GM23338 (cell line): ENCODE measurements around the gene BRAF. TPM values are rescaled to one million over a fixed set of nuclear protein-coding genes. Genes with fewer than 3 reads are reported as not detected.
A peak's percentile ranks its signal among the peaks of the same experiment; 100 is the strongest.

Source experiments
- ATAC-seq: fragments of 200-7000 bp; cut with Tn5 transposase; 3 replicates; pipeline ENCODE4 v1.9.1; 2020
- DNase-seq: peaks from one replicate; pipeline ENCODE4 v3.0.0-alpha.2; 2015; ENCODE audit warnings: low spot score
- H2AFZ ChIP-seq: fragments of 200-600 bp; sonication (generic); 2 replicates; pipeline ENCODE4 v1.8.0; 2016; ENCODE audit warnings: antibody characterized with exemption, mild to moderate bottlenecking, moderate library complexity
- H3F3A ChIP-seq: fragments of 200-600 bp; sonication (generic); replicated peaks from 2 replicates; pipeline ENCODE4 v1.8.0; 2017; ENCODE audit warnings: antibody characterized with exemption, mixed run types, low read depth
- H3K27ac ChIP-seq: fragments of 200-600 bp; sonication (generic); 2 replicates; pipeline ENCODE4 v1.6.1; 2016; ENCODE audit warnings: low read depth
- H3K27me3 ChIP-seq: fragments of 200-600 bp; sonication (generic); 2 replicates; pipeline ENCODE4 v1.8.0; 2016; ENCODE audit warnings: mild to moderate bottlenecking, mixed run types, moderate library complexity; ENCODE audit not compliant: insufficient read depth
- H3K36me3 ChIP-seq: fragments of 200-600 bp; sonication (generic); 2 replicates; pipeline ENCODE4 v1.8.0; 2016; ENCODE audit warnings: mild to moderate bottlenecking; ENCODE audit not compliant: insufficient read depth
- H3K4me1 ChIP-seq: fragments of 200-600 bp; sonication (generic); 2 replicates; pipeline ENCODE4 v1.8.0; 2016; ENCODE audit warnings: mild to moderate bottlenecking, moderate library complexity; ENCODE audit not compliant: insufficient read depth
- H3K4me2 ChIP-seq: fragments of 200-600 bp; sonication (generic); 2 replicates; pipeline ENCODE4 v1.7.1; 2017; ENCODE audit warnings: mixed run types
- H3K4me3 ChIP-seq: fragments of 200-600 bp; sonication (generic); 2 replicates; pipeline ENCODE4 v1.6.1; 2016; ENCODE audit warnings: mixed run types
- H3K79me2 ChIP-seq: fragments of 200-600 bp; sonication (generic); replicated peaks from 2 replicates; pipeline ENCODE4 v1.8.0; 2017; ENCODE audit warnings: mild to moderate bottlenecking; ENCODE audit not compliant: insufficient read depth
- H3K9me2 ChIP-seq: fragments of 200-600 bp; sonication (generic); 2 replicates; pipeline ENCODE4 v1.8.0; 2017; ENCODE audit not compliant: insufficient read depth
- H4K20me1 ChIP-seq: fragments of 200-600 bp; sonication (generic); replicated peaks from 2 replicates; pipeline ENCODE4 v1.8.0; 2017; ENCODE audit warnings: mild to moderate bottlenecking; ENCODE audit not compliant: insufficient read depth
- H3K27ac Mint-ChIP-seq: 2 replicates; pipeline ENCODE4 v1.8.0; 2020; ENCODE audit warnings: inconsistent platforms, mild to moderate bottlenecking, moderate library complexity, mixed read lengths
- H3K27me3 Mint-ChIP-seq: 3 replicates; pipeline ENCODE4 v1.8.0; 2022; ENCODE audit warnings: low read depth, mild to moderate bottlenecking, moderate library complexity, mixed read lengths, inconsistent platforms; ENCODE audit not compliant: insufficient read depth, poor library complexity
- H3K36me3 Mint-ChIP-seq: 3 replicates; pipeline ENCODE4 v1.8.0; 2021; ENCODE audit warnings: low read depth, mild to moderate bottlenecking, inconsistent platforms, moderate library complexity, mixed read lengths
- H3K4me1 Mint-ChIP-seq: 3 replicates; pipeline ENCODE4 v1.8.0; 2020; ENCODE audit warnings: mild to moderate bottlenecking, inconsistent platforms, mixed read lengths
- H3K4me3 Mint-ChIP-seq: 3 replicates; pipeline ENCODE4 v1.8.0; 2021; ENCODE audit warnings: moderate library complexity, mild to moderate bottlenecking, inconsistent platforms, mixed read lengths
- H3K9me3 Mint-ChIP-seq: 3 replicates; pipeline ENCODE4 v1.8.0; 2020; ENCODE audit warnings: moderate library complexity, mild to moderate bottlenecking, inconsistent platforms, mixed read lengths
- CREB1 ChIP-seq: fragments of 250-450 bp; sonication (Bioruptor Pico); IDR thresholded peaks from 2 replicates; pipeline ENCODE4 v1.5.0; 2020; ENCODE audit warnings: low read depth, mild to moderate bottlenecking, moderate library complexity
- CTCF ChIP-seq, 2 experiments: fragments of 200-600 bp in 1 of 2; sonication (generic) in 1 of 2; conservative IDR thresholded peaks; 2 replicates each; pipeline versions ENCODE4 v1.5.1 to v1.6.1; 2016 to 2017; ENCODE audit warnings: antibody characterized with exemption in 2 of 2, low read depth in 2 of 2, mild to moderate bottlenecking in 2 of 2, moderate library complexity in 1 of 2
- EZH2 ChIP-seq: fragments of 200-600 bp; sonication (generic); IDR thresholded peaks from one replicate; pipeline ENCODE4 v1.8.0; 2017; ENCODE audit warnings: antibody characterized with exemption, mild to moderate bottlenecking, low read depth; ENCODE audit not compliant: unreplicated experiment
- EZH2phosphoT487 ChIP-seq: fragments of 200-600 bp; sonication (generic); IDR thresholded peaks from one replicate; pipeline ENCODE4 v1.8.1; 2018; ENCODE audit warnings: antibody characterized with exemption; ENCODE audit not compliant: unreplicated experiment
- JUNB ChIP-seq: IDR thresholded peaks from one replicate; pipeline ENCODE4 v1.6.1; 2016; ENCODE audit warnings: antibody characterized with exemption; ENCODE audit not compliant: unreplicated experiment
- POLR2AphosphoS5 ChIP-seq: IDR thresholded peaks from 2 replicates; pipeline ENCODE4 v1.6.1; 2016; ENCODE audit warnings: antibody characterized with exemption, low read depth
- REST ChIP-seq: IDR thresholded peaks from one replicate; pipeline ENCODE4 v1.6.1; 2018; ENCODE audit warnings: antibody characterized with exemption; ENCODE audit not compliant: unreplicated experiment
- ZNF331 ChIP-seq: fragments of 250-450 bp; sonication (Bioruptor Pico); IDR thresholded peaks from 2 replicates; pipeline ENCODE4 v1.5.0; 2020; ENCODE audit warnings: low read depth, mild to moderate bottlenecking, moderate library complexity
- ZNF462 ChIP-seq: fragments of 250-450 bp; sonication (Bioruptor Pico); IDR thresholded peaks from 2 replicates; pipeline ENCODE4 v1.5.0; 2020; ENCODE audit warnings: mild to moderate bottlenecking, moderate library complexity
- polyA plus RNA-seq: library from polyadenylated mRNA; unstranded; fragments of >200 nt; fragmentation: Nextera tagmentation; extraction: Ambion mirVana; gene quantifications from 2 replicates; pipeline ENCODE4 v1.2.1, GENCODE V29; 2016
- total RNA-seq: library from RNA; depleted of rRNA; stranded (reverse); fragments of >200 nt; shearing (Covaris generic); gene quantifications from 2 replicates; pipeline ENCODE4 v1.2.3, GENCODE V29; 2014

The BRAF gene
- total and polyA plus RNA-seq, 2 experiments from 2014 or later: 14.6 to 36.8 TPM

GRCh38 chr7:140972876-140973829 is 48.4 kb upstream of the BRAF start:
- no peak overlapping the region for H3K4me3 ChIP-seq
- TF ChIP-seq EZH2phosphoT487 (no peak), EZH2 (no peak), CTCF (conservative IDR thresholded peaks at IDR 0.05; ENCODE audit: low read depth in 2 of 2) (no peak), CREB1 (CRISPR knock-in tag) (no peak)
- H3K4me2 ChIP-seq: no peak overlapping the region
- no peaks in the 10 kb centered on the region for H4K20me1 ChIP-seq
- peak overlapping the region; percentile 82 for H2AFZ ChIP-seq
- no peaks in the 10 kb centered on the region for H3K79me2 ChIP-seq
- H3K27me3 ChIP-seq: no peaks in the 10 kb centered on the region
- Mint-ChIP-seq H3K36me3 (no peaks in the 10 kb centered on the region), H3K27me3 (peaks cover 2% of the 10 kb centered on the region), H3K9me3 (no peaks in the 10 kb centered on the region), H3K27ac (no peak overlapping the region), H3K4me1 (no peaks in the 10 kb centered on the region), H3K4me3 (no peak overlapping the region)
- ATAC-seq (no peak), DNase-seq (no peak)
- no peaks in the 10 kb centered on the region for H3F3A ChIP-seq
- H3K9me2 ChIP-seq: no peaks in the 10 kb centered on the region
- no peak overlapping the region for H3K27ac ChIP-seq
- no peaks in the 10 kb centered on the region for H3K36me3 ChIP-seq
- no peaks in the 10 kb centered on the region for H3K4me1 ChIP-seq

- no peak overlapping the region for H3K4me3 ChIP-seq
- no peaks in the 10 kb centered on the region for H3K9me2 ChIP-seq
- H3K79me2 ChIP-seq: no peaks in the 10 kb centered on the region
- ATAC-seq: no peak
- 0 out of 2 replicates have a peak overlapping the region, but pooled peaks have one; percentile 82 for H2AFZ ChIP-seq
- no peak overlapping the region for H3K4me3 Mint-ChIP-seq
- no peak overlapping the region for H3K27ac ChIP-seq
- no peaks in the 10 kb centered on the region for H4K20me1 ChIP-seq
- no peak overlapping the region for H3K4me2 ChIP-seq
- H3K27ac Mint-ChIP-seq: no peak overlapping the region
- H3K4me1 ChIP-seq: no peaks in the 10 kb centered on the region
- H3K9me3 Mint-ChIP-seq: no peaks in the 10 kb centered on the region
- no peaks in the 10 kb centered on the region for H3K36me3 Mint-ChIP-seq
- H3F3A ChIP-seq: no peaks in the 10 kb centered on the region
- H3K4me1 Mint-ChIP-seq: no peaks in the 10 kb centered on the region
- H3K27me3 Mint-ChIP-seq: peaks cover 2% of the 10 kb centered on the region
- H3K36me3 ChIP-seq: no peaks in the 10 kb centered on the region
- no peaks in the 10 kb centered on the region for H3K27me3 ChIP-seq
- no peak for DNase-seq
- no peak for TF ChIP-seq JUNB
- no peak for TF ChIP-seq ZNF462 (CRISPR knock-in tag)
- no peak for TF ChIP-seq CREB1 (CRISPR knock-in tag)
- TF ChIP-seq ZNF331: no peak
- no peak for TF ChIP-seq POLR2AphosphoS5
- TF ChIP-seq REST: no peak
Observed at GRCh38 chr7:140972344-140972743, 47.6 kb upstream of the BRAF start.
